PC-9 (cell line): ENCODE measurements around the gene LRRC7.

Experiments used
- CTCF ChIP-seq: fragments of 200-600 bp; sonication (generic); conservative IDR thresholded peaks from 2 replicates; pipeline ENCODE4 v1.6.1; 2017; ENCODE audit warnings: mixed run types, antibody characterized with exemption, mild to moderate bottlenecking, moderate library complexity
- EZH2 ChIP-seq: fragments of 200-600 bp; sonication (generic); IDR thresholded peaks from 2 replicates; pipeline ENCODE4 v1.8.0; 2017; ENCODE audit warnings: antibody characterized with exemption, low read depth

GRCh38 chr1:70109241-70109640, 541.5 kb downstream of the LRRC7 start:
- TF ChIP-seq CTCF (no peak), EZH2 (no peak)
